GM19468 (cell line): Measurements from ENCODE around the gene ACRBP.

Experiments used
- ATAC-seq: cut with Tn5 transposase; IDR thresholded peaks from one replicate; pipeline ENCODE4 v1.9.1; 2021; ENCODE audit warnings: mild to moderate bottlenecking, moderate library complexity, moderate number of reproducible peaks; ENCODE audit not compliant: unreplicated experiment; ENCODE audit errors: extremely low read depth

Gene ACRBP

DNA sequence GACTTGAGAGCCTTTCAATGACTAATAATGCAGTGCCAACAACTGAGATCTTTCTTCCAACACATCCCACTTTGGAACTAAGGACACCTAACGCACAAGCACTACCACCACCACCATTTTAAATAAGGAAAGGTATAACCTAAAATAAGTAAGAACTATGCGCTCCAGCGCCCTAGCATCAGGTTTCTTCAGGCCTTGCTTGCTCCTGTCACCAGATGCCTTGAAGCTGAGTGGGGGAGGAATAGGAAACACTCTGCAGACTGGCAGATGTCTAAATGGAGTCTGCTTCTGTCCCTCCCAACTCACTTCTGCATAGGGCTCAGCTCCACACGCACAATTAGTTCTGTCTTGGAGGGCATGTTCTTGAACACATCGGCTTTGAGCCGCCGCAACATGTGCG lies 55.1 kb downstream of the ACRBP start:
- ATAC-seq = no peak
